Fibroblast of lung (primary cell): ENCODE data around the gene MTA1. TPM values are rescaled to one million over a fixed set of nuclear protein-coding genes. Genes with fewer than 3 reads are reported as not detected.

Source experiments
- DNase-seq, 2 donors: peaks; one replicate each; pipeline versions ENCODE4 v3.0.0 to v3.0.0-alpha.2; 2010; ENCODE audit warnings: low read depth in 2 of 2
- H2AFZ ChIP-seq: 2 replicates; pipeline ENCODE4 v1.5.1; 2012; ENCODE audit warnings: low read length, control low read depth, inconsistent platforms
- H3K27ac ChIP-seq: 2 replicates; pipeline ENCODE4 v1.5.1; 2011; ENCODE audit warnings: low read length, control low read depth; ENCODE audit not compliant: insufficient read depth
- H3K27me3 ChIP-seq: 2 replicates; pipeline ENCODE4 v1.5.1; 2011; ENCODE audit warnings: mild to moderate bottlenecking, low read length; ENCODE audit not compliant: control insufficient read depth, insufficient read depth
- H3K36me3 ChIP-seq: 2 replicates; pipeline ENCODE4 v1.5.1; 2011; ENCODE audit warnings: low read length; ENCODE audit not compliant: control insufficient read depth, insufficient read depth
- H3K4me1 ChIP-seq: 2 replicates; pipeline ENCODE4 v1.5.1; 2011; ENCODE audit warnings: low read length; ENCODE audit not compliant: control insufficient read depth, insufficient read depth; ENCODE audit errors: extremely low read depth
- H3K4me2 ChIP-seq: 2 replicates; pipeline ENCODE4 v1.5.1; 2011; ENCODE audit warnings: low read length, control low read depth; ENCODE audit not compliant: insufficient read depth; ENCODE audit errors: extremely low read depth
- H3K4me3 ChIP-seq, 4 experiments: fragments of 200-600 bp in 1 of 4; sonication (generic) in 1 of 4; replicated peaks in 1 of 4; 2 replicates each; pipeline ENCODE4 v1.5.1; 2011 to 2016; ENCODE audit warnings: low read length in 4 of 4, low read depth in 3 of 4, mild to moderate bottlenecking in 3 of 4, control low read depth in 2 of 4, inconsistent platforms in 1 of 4, mixed read lengths in 1 of 4; ENCODE audit not compliant: insufficient read depth in 1 of 4; ENCODE audit errors: control extremely low read depth in 1 of 4
- H3K79me2 ChIP-seq: 2 replicates; pipeline ENCODE4 v1.5.1; 2012; ENCODE audit warnings: mild to moderate bottlenecking, low read length, inconsistent platforms; ENCODE audit not compliant: control insufficient read depth, insufficient read depth
- H3K9ac ChIP-seq: 2 replicates; pipeline ENCODE4 v1.5.1; 2011; ENCODE audit warnings: mild to moderate bottlenecking, low read length, control low read depth; ENCODE audit not compliant: insufficient read depth
- H3K9me3 ChIP-seq: 2 replicates; pipeline ENCODE4 v1.5.1; 2012; ENCODE audit warnings: low read depth, low read length; ENCODE audit not compliant: control insufficient read depth, insufficient read depth
- H4K20me1 ChIP-seq: 2 replicates; pipeline ENCODE4 v1.5.1; 2011; ENCODE audit warnings: low read length; ENCODE audit not compliant: control insufficient read depth, insufficient read depth; ENCODE audit errors: extremely low read depth
- EZH2 ChIP-seq: IDR thresholded peaks from 2 replicates; pipeline ENCODE4 v1.5.1; 2012; ENCODE audit warnings: low read length, control low read depth, mild to moderate bottlenecking; ENCODE audit errors: missing control alignments
- polyA minus RNA-seq: library from RNA; depleted of rRNA, polyadenylated mRNA; stranded (reverse); fragments of >200 nt; gene quantifications from 2 replicates; pipeline ENCODE4 v1.2.3, GENCODE V29; 2011; ENCODE audit warnings: low replicate concordance
- polyA plus RNA-seq, 2 donors: library from polyadenylated mRNA; depleted of rRNA in 1 of 2; stranded (reverse) in 1 of 2; unstranded in 1 of 2; fragments of >200 nt; gene quantifications; 2 replicates each; pipeline ENCODE4 v1.2.1, GENCODE V29; 2011 to 2012; ENCODE audit warnings: missing spikeins in 1 of 2
- total RNA-seq: library from RNA; depleted of rRNA; stranded (reverse); fragments of >200 nt; gene quantifications from 2 replicates; pipeline ENCODE4 v1.2.1, GENCODE V29; 2014
- TF ChIP-seq, protein P1 (sequence below), 2 donors: IDR thresholded peaks in 1 of 2; conservative IDR thresholded peaks in 1 of 2; 1 replicate in 1 of 2; 2 replicates in 1 of 2; pipeline ENCODE4 v1.5.1; 2011 to 2012; ENCODE audit warnings: low read length in 2 of 2, control low read depth in 1 of 2, inconsistent platforms in 1 of 2, low read depth in 1 of 2, mild to moderate bottlenecking in 1 of 2

MTA1 gene
- total RNA-seq (27.2 and 29.7 TPM in 2 replicates), polyA plus RNA-seq (28.6 and 35.4 TPM in 2 replicates), polyA minus RNA-seq (40.3 and 72.8 TPM in 2 replicates)
- polyA plus RNA-seq (2012): 40.3 and 44.7 TPM in 2 replicates

DNA sequence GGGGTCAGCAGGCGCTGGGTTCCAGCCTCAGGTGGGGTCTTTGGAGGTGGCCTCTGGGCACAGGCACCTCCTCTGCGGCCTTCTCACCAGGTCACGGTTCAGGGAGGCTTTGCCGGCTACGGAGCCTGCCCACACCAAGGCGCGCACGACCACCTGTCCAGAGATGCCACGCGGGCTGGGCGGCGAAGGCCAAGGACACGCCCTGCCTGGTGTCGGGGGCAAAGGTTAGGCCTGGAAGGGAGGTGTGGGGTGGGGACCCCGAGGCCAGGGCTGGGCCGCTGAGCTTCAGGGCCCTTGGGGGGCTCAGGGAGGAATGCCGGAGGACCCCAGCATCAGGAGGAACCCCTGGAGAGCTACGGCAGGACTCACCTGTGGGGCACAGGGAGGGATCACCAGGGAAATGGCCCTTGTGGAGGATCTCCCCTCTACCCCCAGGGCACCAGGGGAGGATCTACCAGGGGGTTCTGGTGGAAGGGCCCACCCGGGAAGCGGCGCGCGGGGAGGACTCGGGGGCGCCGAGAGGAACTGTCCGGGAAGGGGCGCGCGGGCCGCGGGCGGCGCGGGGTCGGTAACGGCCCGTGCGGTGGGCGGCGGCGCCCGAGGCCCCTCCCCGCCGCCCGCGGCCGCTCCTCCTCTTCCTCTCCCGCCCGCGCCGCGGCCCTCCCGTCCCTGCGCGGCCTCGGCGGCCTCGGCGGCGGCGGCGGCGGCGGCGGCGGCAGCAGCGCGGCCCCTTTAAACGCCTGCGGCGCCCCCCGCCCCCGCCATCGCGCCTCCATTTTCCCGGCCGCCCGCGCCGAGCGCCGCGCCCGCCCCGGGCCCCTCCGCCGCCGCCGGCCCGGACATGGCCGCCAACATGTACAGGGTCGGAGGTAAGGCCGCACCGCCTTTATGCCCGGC lies at the start of gene MTA1:
TSS of gene MTA1 (plus strand) at position 633 of the 897 bp plus-strand sequence. CDS start at position 842, 209 bp downstream.
- DNase-seq: peak; percentile 14 to 15
- Histone ChIP-seq H3K79me2 (peaks cover 41% of the 10 kb centered on the region), H3K4me2 (peak within 1 kb of the TSS; percentile 96)

DNA sequence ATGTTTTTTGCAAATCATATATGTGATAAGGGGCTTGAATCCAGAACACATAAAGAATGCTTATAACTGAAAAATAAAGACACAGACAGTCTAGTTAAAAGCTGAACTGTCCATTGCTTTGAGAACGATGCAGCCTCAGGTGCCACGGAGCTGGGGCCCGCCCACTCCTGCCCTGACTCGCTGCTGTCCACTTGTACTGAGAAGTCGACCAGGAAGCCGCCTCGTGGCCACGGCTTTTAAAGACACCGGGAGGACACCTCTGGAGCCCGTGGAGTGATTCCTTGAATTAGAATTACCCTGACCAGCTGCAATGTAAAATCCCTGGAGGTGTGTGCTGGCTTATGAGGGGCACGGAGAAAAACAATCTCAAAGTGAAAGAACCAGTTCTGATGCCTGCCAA lies 45.2 kb upstream of the MTA1 start:
- no peak for TF ChIP-seq EZH2
- TF ChIP-seq, protein P1, sequence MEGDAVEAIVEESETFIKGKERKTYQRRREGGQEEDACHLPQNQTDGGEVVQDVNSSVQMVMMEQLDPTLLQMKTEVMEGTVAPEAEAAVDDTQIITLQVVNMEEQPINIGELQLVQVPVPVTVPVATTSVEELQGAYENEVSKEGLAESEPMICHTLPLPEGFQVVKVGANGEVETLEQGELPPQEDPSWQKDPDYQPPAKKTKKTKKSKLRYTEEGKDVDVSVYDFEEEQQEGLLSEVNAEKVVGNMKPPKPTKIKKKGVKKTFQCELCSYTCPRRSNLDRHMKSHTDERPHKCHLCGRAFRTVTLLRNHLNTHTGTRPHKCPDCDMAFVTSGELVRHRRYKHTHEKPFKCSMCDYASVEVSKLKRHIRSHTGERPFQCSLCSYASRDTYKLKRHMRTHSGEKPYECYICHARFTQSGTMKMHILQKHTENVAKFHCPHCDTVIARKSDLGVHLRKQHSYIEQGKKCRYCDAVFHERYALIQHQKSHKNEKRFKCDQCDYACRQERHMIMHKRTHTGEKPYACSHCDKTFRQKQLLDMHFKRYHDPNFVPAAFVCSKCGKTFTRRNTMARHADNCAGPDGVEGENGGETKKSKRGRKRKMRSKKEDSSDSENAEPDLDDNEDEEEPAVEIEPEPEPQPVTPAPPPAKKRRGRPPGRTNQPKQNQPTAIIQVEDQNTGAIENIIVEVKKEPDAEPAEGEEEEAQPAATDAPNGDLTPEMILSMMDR (conservative IDR thresholded peaks at IDR 0.05 in 1 of 2, IDR thresholded peaks at IDR 0.05 in 1 of 2; ENCODE audit: low read depth in 1 of 2, low read length in 2 of 2): no peak
- no peak overlapping the region for H2AFZ ChIP-seq
- no peaks in the 10 kb centered on the region for H3K27me3 ChIP-seq
- DNase-seq: no peak
- H3K79me2 ChIP-seq: no peaks in the 10 kb centered on the region
- H3K9ac ChIP-seq: no peak overlapping the region
- H3K4me3 ChIP-seq: no peak overlapping the region
- H4K20me1 ChIP-seq: no peaks in the 10 kb centered on the region
- peaks cover 2% of the 10 kb centered on the region for H3K36me3 ChIP-seq
- no peak overlapping the region for H3K27ac ChIP-seq
- no peak overlapping the region for H3K4me2 ChIP-seq
- no peaks in the 10 kb centered on the region for H3K4me1 ChIP-seq
- no peaks in the 10 kb centered on the region for H3K9me3 ChIP-seq

More for the DNA sequence above, at the start of gene MTA1:
- no peaks in the 10 kb centered on the region for H3K9me3 ChIP-seq
- peak within 1 kb of the TSS; percentile 86 for H2AFZ ChIP-seq
- H3K36me3 ChIP-seq: no peaks in the 10 kb centered on the region
- H3K27ac ChIP-seq: peak within 1 kb of the TSS; percentile 62
- no peaks in the 10 kb centered on the region for H4K20me1 ChIP-seq
- no peaks in the 10 kb centered on the region for H3K27me3 ChIP-seq
- peak within 1 kb of the TSS; percentile 69 to 80 (median 80) for H3K4me3 ChIP-seq
- TF ChIP-seq EZH2: no peak
- TF ChIP-seq, protein P1 (conservative IDR thresholded peaks at IDR 0.05 in 1 of 2, IDR thresholded peaks at IDR 0.05 in 1 of 2; ENCODE audit: low read depth in 1 of 2, low read length in 2 of 2): no peak
- peak within 1 kb of the TSS; percentile 77 for H3K9ac ChIP-seq
- H3K4me1 ChIP-seq: peaks cover 11% of the 10 kb centered on the region

DNA sequence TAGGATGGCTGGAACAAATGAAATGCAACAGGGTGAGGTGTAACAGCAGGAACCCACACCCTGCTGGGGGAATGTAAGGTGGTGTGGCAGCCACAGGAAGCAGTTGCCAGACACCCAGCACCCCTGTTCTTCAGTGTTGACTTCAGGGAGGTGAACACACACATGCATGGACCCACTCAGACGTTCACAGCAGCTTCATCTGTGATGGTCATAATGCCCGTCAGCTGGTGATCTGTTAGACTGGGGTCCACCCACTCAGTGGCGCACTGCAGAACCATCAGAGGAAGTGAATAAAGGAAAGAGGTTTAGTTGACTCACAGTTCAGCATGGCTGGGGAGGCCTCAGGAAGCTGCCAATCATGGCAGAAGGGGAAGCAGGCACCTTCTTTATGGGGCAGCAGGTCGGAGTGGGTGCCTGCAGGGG lies 44.0 kb upstream of the MTA1 start:
- no peaks in the 10 kb centered on the region for H3K4me1 ChIP-seq
- H3K9me3 ChIP-seq: no peaks in the 10 kb centered on the region
- peaks cover 3% of the 10 kb centered on the region for H3K36me3 ChIP-seq
- H4K20me1 ChIP-seq: no peaks in the 10 kb centered on the region
- H3K4me2 ChIP-seq: no peak overlapping the region
- DNase-seq: peak in 1 of 2 donors; percentile 17
- no peaks in the 10 kb centered on the region for H3K27me3 ChIP-seq
- no peak overlapping the region for H3K4me3 ChIP-seq
- no peak overlapping the region for H2AFZ ChIP-seq
- H3K9ac ChIP-seq: no peak overlapping the region
- no peak overlapping the region for H3K27ac ChIP-seq
- H3K79me2 ChIP-seq: no peaks in the 10 kb centered on the region
- TF ChIP-seq EZH2: no peak
- TF ChIP-seq, protein P1 (conservative IDR thresholded peaks at IDR 0.05 in 1 of 2, IDR thresholded peaks at IDR 0.05 in 1 of 2; ENCODE audit: low read depth in 1 of 2, low read length in 2 of 2): no peak
